ENCODE measurements around the gene GFOD2. TPM values are rescaled to one million over a fixed set of nuclear protein-coding genes. Genes with fewer than 3 reads are reported as not detected.
A peak's percentile ranks its signal among the peaks of the same experiment; 100 is the strongest.

The GFOD2 gene
- total and polyA plus RNA-seq, 11 donors, result 6.5 to 15.4 (median 9.8) TPM

GRCh38 chr16:67667453-67667816, 51.7 kb downstream of the GFOD2 start:
- H3K4me3 ChIP-seq, result peak overlapping the region; percentile 65 to 94 (median 77)
- peak overlapping the region; percentile 73 to 94 (median 89) for H3K27ac ChIP-seq
- intact Hi-C loops (cut with DNase I), result loop anchor here in 8 of 10 donors (2.0 to 10.0 kb wide), 5 partner anchors 105 to 167 kb away; partner anchors contain the start of gene CTCF (in 5 of the 8)
- ATAC-seq, result no peak
- H3K36me3 ChIP-seq, result peaks cover 0 to 10% (median 0%) of the 10 kb centered on the region in 9 donors
- no peak for DNase-seq
- 23 to 40% (median 36%) methylated on average over 5 to 10 of the region's 10 CpGs for WGBS, 4 donors
- peaks cover 4 to 34% (median 22%) of the 10 kb centered on the region in 12 donors for H3K4me1 ChIP-seq
- H3K9me3 ChIP-seq, result no peaks in the 10 kb centered on the region
- H3K27me3 ChIP-seq, result no peaks in the 10 kb centered on the region
- TF ChIP-seq POLR2A (IDR thresholded peaks at IDR 0.05), result no peak
- TF ChIP-seq CTCF (IDR thresholded peaks at IDR 0.05), result no peak

GRCh38 chr16:67666559-67667452, 52.3 kb downstream of the GFOD2 start, which contains the start of the genes C16orf86 and ENKD1:
C16orf86 (plus strand) TSS chr16:67666814; CDS start chr16:67666971, 157 bp downstream.
ENKD1 (minus strand) TSS chr16:67666750; CDS start chr16:67666442, 308 bp downstream.
- intact Hi-C loops (cut with DNase I), result loop anchor here in 8 of 10 donors (2.0 to 10.0 kb wide), 5 partner anchors 104 to 168 kb away; partner anchors contain the start of gene CTCF (in 5 of the 8)
- Histone ChIP-seq H3K4me1 (peaks cover 4 to 30% (median 21%) of the 10 kb centered on the region in 12 donors), H3K4me3 (peak within 1 kb of the TSS; percentile 65 to 94 (median 77)), H3K27me3 (no peaks in the 10 kb centered on the region), H3K27ac (peak within 1 kb of the TSS; percentile 73 to 94 (median 89)), H3K9me3 (no peaks in the 10 kb centered on the region), H3K36me3 (peaks cover 0 to 13% (median 0%) of the 10 kb centered on the region in 9 donors)
- DNase-seq, result peak; percentile 88 to 93 (median 89)
- no peak for TF ChIP-seq CTCF (IDR thresholded peaks at IDR 0.05)
- TF ChIP-seq POLR2A (IDR thresholded peaks at IDR 0.05), result peak in 1 of 2 donors; percentile 23
- ATAC-seq, result peak; percentile 29 to 82 (median 71)
- 2 to 6% (median 3%) methylated on average over 20 to 78 of the region's 78 CpGs for WGBS, 4 donors

GRCh38 chr16:67666032-67666551, 53.0 kb downstream of the GFOD2 start:
- no peak for TF ChIP-seq CTCF (IDR thresholded peaks at IDR 0.05)
- TF ChIP-seq POLR2A (IDR thresholded peaks at IDR 0.05), result no peak
- H3K27ac ChIP-seq, result peak overlapping the region in 11 of 12 donors; percentile 85 to 94 (median 89)
- WGBS, 4 donors, result 1 to 2% (median 2%) methylated on average over 15 to 46 of the region's 46 CpGs
- H3K9me3 ChIP-seq, result no peaks in the 10 kb centered on the region
- peak in 2 of 5 donors; percentile 30 to 62 for DNase-seq
- peak overlapping the region; percentile 65 to 94 (median 77) for H3K4me3 ChIP-seq
- peak in 2 of 4 donors; percentile 3 to 15 for ATAC-seq
- H3K36me3 ChIP-seq, result peaks cover 0 to 13% (median 0%) of the 10 kb centered on the region in 9 donors
- H3K4me1 ChIP-seq, result peaks cover 4 to 36% (median 26%) of the 10 kb centered on the region in 12 donors
- intact Hi-C loops (cut with DNase I), result loop anchor here in 8 of 10 donors (2.0 to 10.0 kb wide), 5 partner anchors 103 to 169 kb away; partner anchors contain the start of gene CTCF (in 5 of the 8)
- H3K27me3 ChIP-seq, result no peaks in the 10 kb centered on the region

All from heart left ventricle (tissue), 16 donors.